ENCODE data around the gene CGB8.
"Not testable (repeated sequence)": the region's sequence is repeated elsewhere in the genome, so short reads cannot be mapped to it uniquely, and the experiment has no call there.

DNA sequence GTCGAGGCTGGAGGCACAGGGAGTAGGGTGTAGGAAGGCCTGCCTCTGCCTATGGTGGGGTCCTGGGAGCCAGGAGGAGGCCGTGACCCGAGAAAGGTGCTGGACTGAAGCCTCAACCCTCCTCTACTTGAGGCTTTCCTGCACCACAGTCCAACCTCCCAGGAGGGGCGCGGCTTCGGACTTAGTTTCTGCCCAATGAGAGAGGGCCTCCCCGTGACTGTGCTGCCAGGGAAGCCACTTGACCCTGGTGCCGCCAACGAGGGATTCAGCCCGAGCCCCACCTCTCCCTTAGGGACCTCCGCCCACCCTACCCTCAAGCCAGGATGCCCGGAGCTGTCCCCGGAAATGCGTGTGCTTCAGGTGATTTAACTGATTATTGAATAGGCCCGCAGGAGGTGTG lies 24.7 kb downstream of the CGB8 start, which contains the start of gene CGB3:
- TF ChIP-seq POLR2A (IDR thresholded peaks at IDR 0.05; ENCODE audit: extremely low read depth, insufficient read length); CTCF (IDR thresholded peaks at IDR 0.05; ENCODE audit: low read depth, low read length): not testable (repeated sequence)
- TF ChIP-seq, protein P1, sequence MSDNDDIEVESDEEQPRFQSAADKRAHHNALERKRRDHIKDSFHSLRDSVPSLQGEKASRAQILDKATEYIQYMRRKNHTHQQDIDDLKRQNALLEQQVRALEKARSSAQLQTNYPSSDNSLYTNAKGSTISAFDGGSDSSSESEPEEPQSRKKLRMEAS (IDR thresholded peaks at IDR 0.05; ENCODE audit: low read depth, low read length): not testable (repeated sequence)
